ENCODE results near the gene C5orf22.
"Not testable (repeated sequence)": the region's sequence is repeated elsewhere in the genome, so short reads cannot be mapped to it uniquely, and the experiment has no call there.

GRCh38 chr5:31566362-31566761 lies 34.3 kb downstream of the C5orf22 start:
- not testable (repeated sequence) for TF ChIP-seq CTCF (IDR thresholded peaks at IDR 0.05); REST (IDR thresholded peaks at IDR 0.05; ENCODE audit: insufficient read depth in 1 of 2, low read depth in 2 of 2, low read length in 1 of 2); SIN3A (IDR thresholded peaks at IDR 0.05; ENCODE audit: borderline replicate concordance, insufficient read depth, low read depth, low read length); POLR2AphosphoS5 (IDR thresholded peaks at IDR 0.05; ENCODE audit: low read depth, low read length)

Data from Panc1 (cell line).